Endothelial cell of umbilical vein (primary cell): ENCODE results near the gene FYCO1.

Experiments used
- POLR2A ChIP-seq: IDR thresholded peaks from 2 replicates; pipeline ENCODE4 v1.6.1; 2012; ENCODE audit warnings: low read depth, mild to moderate bottlenecking, control low read depth, low read length
- TF ChIP-seq, protein P1 (sequence below), 2 donors: IDR thresholded peaks; 1 replicate in 1 of 2; 2 replicates in 1 of 2; pipeline ENCODE4 v1.5.1; 2011; ENCODE audit warnings: low read length in 2 of 2, mild to moderate bottlenecking in 2 of 2, moderate library complexity in 2 of 2, control low read depth in 1 of 2, inconsistent platforms in 1 of 2, low read depth in 1 of 2; ENCODE audit not compliant: insufficient read depth in 1 of 2; ENCODE audit errors: extremely low read depth in 1 of 2

DNA sequence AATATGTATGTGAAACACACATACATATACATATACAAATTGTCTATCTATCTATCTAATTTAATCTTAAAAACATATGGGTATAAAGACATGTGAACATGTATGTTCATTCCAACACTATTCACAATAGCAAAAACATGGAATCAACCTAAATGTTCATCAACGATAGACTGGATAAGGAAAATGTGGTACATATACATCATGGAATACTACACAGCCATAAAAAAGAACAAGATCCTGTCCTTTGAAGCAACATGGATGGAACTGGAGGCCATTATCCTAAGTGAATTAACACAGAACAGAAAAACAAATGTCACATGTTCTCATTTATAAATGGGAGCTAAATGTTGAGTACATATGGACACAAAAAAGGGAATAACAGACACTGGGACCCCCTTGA lies 103.5 kb downstream of the FYCO1 start:
- TF ChIP-seq, protein P1, sequence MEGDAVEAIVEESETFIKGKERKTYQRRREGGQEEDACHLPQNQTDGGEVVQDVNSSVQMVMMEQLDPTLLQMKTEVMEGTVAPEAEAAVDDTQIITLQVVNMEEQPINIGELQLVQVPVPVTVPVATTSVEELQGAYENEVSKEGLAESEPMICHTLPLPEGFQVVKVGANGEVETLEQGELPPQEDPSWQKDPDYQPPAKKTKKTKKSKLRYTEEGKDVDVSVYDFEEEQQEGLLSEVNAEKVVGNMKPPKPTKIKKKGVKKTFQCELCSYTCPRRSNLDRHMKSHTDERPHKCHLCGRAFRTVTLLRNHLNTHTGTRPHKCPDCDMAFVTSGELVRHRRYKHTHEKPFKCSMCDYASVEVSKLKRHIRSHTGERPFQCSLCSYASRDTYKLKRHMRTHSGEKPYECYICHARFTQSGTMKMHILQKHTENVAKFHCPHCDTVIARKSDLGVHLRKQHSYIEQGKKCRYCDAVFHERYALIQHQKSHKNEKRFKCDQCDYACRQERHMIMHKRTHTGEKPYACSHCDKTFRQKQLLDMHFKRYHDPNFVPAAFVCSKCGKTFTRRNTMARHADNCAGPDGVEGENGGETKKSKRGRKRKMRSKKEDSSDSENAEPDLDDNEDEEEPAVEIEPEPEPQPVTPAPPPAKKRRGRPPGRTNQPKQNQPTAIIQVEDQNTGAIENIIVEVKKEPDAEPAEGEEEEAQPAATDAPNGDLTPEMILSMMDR (IDR thresholded peaks at IDR 0.05; ENCODE audit: extremely low read depth in 1 of 2, insufficient read depth in 1 of 2, low read depth in 1 of 2, low read length in 2 of 2) = no peak
- TF ChIP-seq POLR2A = no peak
